Prostate gland (tissue), 2 donors: Measurements from ENCODE around the gene HERC4. TPM values are rescaled to one million over a fixed set of nuclear protein-coding genes. Genes with fewer than 3 reads are reported as not detected.
"Not testable (repeated sequence)": the region's sequence is repeated elsewhere in the genome, so short reads cannot be mapped to it uniquely, and the experiment has no call there.

Experiments
- DNase-seq: peaks from one replicate; pipeline ENCODE4 v3.0.0-alpha.2; 2019; ENCODE audit warnings: low spot score
- H3K27ac ChIP-seq, 2 donors: fragments of 200-600 bp; sonication (generic); 2 replicates each; pipeline ENCODE4 v1.5.1; 2017 to 2019
- H3K27me3 ChIP-seq: fragments of 200-600 bp; sonication (generic); replicated peaks from 2 replicates; pipeline ENCODE4 v1.5.1; 2019; ENCODE audit not compliant: insufficient read depth
- H3K36me3 ChIP-seq, 2 donors: fragments of 200-600 bp; sonication (generic); 1 replicate in 1 of 2; 2 replicates in 1 of 2; pipeline versions ENCODE4 v1.5.1 to v1.8.1; 2017 to 2019
- H3K4me1 ChIP-seq: fragments of 200-600 bp; sonication (generic); replicated peaks from 2 replicates; pipeline ENCODE4 v1.5.1; 2019
- H3K4me3 ChIP-seq, 2 donors: fragments of 200-600 bp; sonication (generic); 2 replicates each; pipeline ENCODE4 v1.5.1; 2017 to 2019
- H3K9me3 ChIP-seq: fragments of 200-600 bp; sonication (generic); 2 replicates; pipeline ENCODE4 v1.5.1; 2017
- POLR2A ChIP-seq: fragments of 450-650 bp; IDR thresholded peaks from one replicate; pipeline ENCODE4 v1.6.1; 2016; ENCODE audit warnings: antibody characterized with exemption, mild to moderate bottlenecking
- POLR2AphosphoS5 ChIP-seq: sonication (generic); formaldehyde crosslinking; IDR thresholded peaks from one replicate; pipeline ENCODE4 v1.6.1; 2017; ENCODE audit warnings: antibody characterized with exemption
- WGBS: methylation state at CpG from one replicate; pipeline ENCODE4 v1.1.5; 2018; 5-methylcytosine and 5-hydroxymethylcytosine counted together
- intact Hi-C: fragments of 100-400 bp; cut with DNase I; formaldehyde crosslinking; loops from one replicate; pipeline ENCODE4 v1.14.2; 2022
- total RNA-seq, 2 donors: library from RNA; depleted of rRNA; stranded (reverse); fragments of >200 nt; gene quantifications; one replicate each; pipeline ENCODE4 v1.1.0, GENCODE V29; 2016
- TF ChIP-seq, protein P1 (sequence below), 4 experiments: fragments of 200-600 bp in 2 of 4; fragments of 450-650 bp in 2 of 4; sonication (generic) in 2 of 4; IDR thresholded peaks; 1 replicate in 3 of 4; 2 replicates in 1 of 4; pipeline ENCODE4 v1.5.1; 2016 to 2019; ENCODE audit warnings: antibody characterized with exemption in 4 of 4, mild to moderate bottlenecking in 2 of 4, moderate library complexity in 2 of 4

HERC4 gene
- total RNA-seq, 2 donors from 2014 or later = 27.7 to 40.6 TPM

DNA sequence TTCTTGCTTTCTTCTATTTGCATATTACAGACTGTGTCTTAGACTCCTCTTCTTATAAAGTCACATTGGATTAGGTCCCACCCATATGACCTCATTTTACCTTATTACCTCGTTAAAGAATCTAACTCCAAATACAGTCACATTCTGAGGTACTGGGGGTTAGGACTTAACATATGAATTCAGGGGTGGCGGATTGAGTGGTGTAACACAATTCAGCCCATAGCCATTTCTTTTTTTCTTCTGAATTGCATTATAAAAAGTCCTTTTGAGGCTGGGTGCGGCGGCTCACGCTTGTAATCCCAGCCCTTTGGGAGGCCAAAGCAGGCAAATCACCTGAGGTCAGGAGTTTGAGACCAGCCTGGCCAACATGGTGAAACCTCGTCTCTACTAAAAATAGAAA lies 6.8 kb upstream of the HERC4 start:
- WGBS = 81% methylated on average over 6 of the region's 6 CpGs

DNA sequence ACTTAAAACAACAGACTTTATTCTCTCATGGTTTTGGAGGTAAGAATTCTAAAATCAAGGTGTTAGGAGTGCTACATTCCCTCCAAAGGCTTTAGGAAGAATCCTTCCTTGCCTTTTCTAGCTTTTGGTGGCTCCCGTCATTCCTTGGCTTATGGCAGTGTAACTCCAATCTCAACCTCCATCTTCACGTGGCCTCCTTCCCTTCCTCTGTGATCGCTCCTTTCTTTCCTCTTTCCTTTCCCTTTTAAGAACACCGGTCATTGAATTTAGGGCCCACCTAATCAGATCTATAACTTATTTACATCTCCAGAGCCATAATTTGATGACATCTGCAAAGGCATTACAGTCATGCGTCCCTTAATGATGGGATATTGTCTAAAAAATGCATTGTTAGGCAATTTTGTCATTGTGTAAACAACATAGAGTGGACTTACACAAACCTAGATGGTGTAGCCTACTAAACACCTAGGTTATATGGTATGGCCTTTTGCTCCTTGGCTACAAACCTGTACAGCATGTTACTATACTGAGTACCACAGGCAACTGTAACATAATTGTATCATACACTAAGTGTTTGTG lies 5.9 kb upstream of the HERC4 start:
- intact Hi-C loops = loop anchor here (5.0 to 10.0 kb wide), 2 partner anchors 76 to 224 kb away; no protein-coding TSS in a partner anchor
- H3K27me3 ChIP-seq = no peaks in the 10 kb centered on the region
- no peak for DNase-seq
- no peaks in the 10 kb centered on the region for H3K36me3 ChIP-seq
- no peaks in the 10 kb centered on the region for H3K9me3 ChIP-seq
- H3K4me3 ChIP-seq = no peak overlapping the region
- 81% methylated on average over 5 of the region's 5 CpGs for WGBS
- TF ChIP-seq POLR2A = no peak
- no peak for TF ChIP-seq POLR2AphosphoS5
- TF ChIP-seq, protein P1, sequence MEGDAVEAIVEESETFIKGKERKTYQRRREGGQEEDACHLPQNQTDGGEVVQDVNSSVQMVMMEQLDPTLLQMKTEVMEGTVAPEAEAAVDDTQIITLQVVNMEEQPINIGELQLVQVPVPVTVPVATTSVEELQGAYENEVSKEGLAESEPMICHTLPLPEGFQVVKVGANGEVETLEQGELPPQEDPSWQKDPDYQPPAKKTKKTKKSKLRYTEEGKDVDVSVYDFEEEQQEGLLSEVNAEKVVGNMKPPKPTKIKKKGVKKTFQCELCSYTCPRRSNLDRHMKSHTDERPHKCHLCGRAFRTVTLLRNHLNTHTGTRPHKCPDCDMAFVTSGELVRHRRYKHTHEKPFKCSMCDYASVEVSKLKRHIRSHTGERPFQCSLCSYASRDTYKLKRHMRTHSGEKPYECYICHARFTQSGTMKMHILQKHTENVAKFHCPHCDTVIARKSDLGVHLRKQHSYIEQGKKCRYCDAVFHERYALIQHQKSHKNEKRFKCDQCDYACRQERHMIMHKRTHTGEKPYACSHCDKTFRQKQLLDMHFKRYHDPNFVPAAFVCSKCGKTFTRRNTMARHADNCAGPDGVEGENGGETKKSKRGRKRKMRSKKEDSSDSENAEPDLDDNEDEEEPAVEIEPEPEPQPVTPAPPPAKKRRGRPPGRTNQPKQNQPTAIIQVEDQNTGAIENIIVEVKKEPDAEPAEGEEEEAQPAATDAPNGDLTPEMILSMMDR (IDR thresholded peaks at IDR 0.05) = no peak
- no peaks in the 10 kb centered on the region for H3K4me1 ChIP-seq
- no peak overlapping the region for H3K27ac ChIP-seq

More for the DNA sequence above, 6.8 kb upstream of the HERC4 start:
- intact Hi-C loops = loop anchor here (5.0 to 10.0 kb wide), 2 partner anchors 75 to 223 kb away; no protein-coding TSS in a partner anchor
- DNase-seq = no peak
- H3K36me3 ChIP-seq = no peaks in the 10 kb centered on the region
- TF ChIP-seq POLR2A = no peak
- TF ChIP-seq, protein P1 (IDR thresholded peaks at IDR 0.05) = no peak
- no peak for TF ChIP-seq POLR2AphosphoS5
- H3K4me1 ChIP-seq = no peaks in the 10 kb centered on the region
- H3K27ac ChIP-seq = no peak overlapping the region
- H3K27me3 ChIP-seq = no peaks in the 10 kb centered on the region
- no peaks in the 10 kb centered on the region for H3K9me3 ChIP-seq
- no peak overlapping the region for H3K4me3 ChIP-seq

DNA sequence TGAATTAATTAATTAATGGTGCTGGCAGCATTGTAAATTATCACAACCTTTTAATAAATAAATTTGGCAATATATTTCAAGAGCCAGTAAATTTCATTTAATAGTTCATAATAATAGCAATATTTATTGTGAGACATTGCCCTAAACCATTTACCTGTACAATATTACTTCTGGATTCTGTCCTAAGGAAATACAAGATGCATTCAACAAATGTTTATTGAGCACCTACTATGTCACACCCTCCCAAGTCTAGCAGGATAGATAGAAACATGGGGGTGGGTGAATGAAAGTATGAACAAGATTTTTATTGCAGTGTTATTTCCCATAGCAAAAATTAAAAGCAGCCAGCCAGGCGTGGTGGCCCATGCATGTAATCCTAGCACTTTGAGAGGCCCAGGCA lies 4.4 kb upstream of the HERC4 start:
- Histone ChIP-seq H3K36me3 (no peaks in the 10 kb centered on the region), H3K4me3 (no peak overlapping the region), H3K27me3 (no peaks in the 10 kb centered on the region), H3K4me1 (no peaks in the 10 kb centered on the region), H3K9me3 (no peaks in the 10 kb centered on the region), H3K27ac (no peak overlapping the region)
- intact Hi-C loops = loop anchor here (10.0 kb wide), 3 partner anchors 195 to 255 kb away; partner anchors contain the start of genes HNRNPH3, PBLD and SIRT1
- DNase-seq = no peak
- TF ChIP-seq, protein P1 (IDR thresholded peaks at IDR 0.05) = no peak
- TF ChIP-seq POLR2AphosphoS5 = no peak
- no peak for TF ChIP-seq POLR2A
- WGBS = 90% methylated on average over 1 of the region's 1 CpG

DNA sequence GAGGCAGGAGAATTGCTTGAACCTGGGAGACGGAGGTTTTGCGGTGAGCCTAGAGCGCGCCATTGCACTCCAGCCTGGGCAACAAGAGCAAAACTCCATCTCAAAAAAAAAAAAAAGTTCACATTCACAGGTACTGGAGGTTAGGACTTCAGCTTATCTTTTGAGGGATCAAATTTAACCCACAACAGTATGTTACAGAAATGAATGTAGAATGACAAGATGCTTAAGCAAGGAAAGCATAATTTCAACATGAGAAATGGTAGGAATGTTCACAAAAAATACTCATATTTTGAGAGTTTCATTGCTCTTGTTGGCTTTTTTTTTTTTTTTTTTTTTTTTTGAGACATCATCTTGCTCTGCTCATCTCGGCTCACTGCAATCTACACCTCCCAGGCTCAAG lies 1.9 kb upstream of the HERC4 start:
- no peak for DNase-seq
- Histone ChIP-seq H3K9me3 (no peaks in the 10 kb centered on the region), H3K36me3 (no peaks in the 10 kb centered on the region), H3K27ac (no peak overlapping the region), H3K27me3 (no peaks in the 10 kb centered on the region), H3K4me1 (no peaks in the 10 kb centered on the region), H3K4me3 (no peak overlapping the region)
- intact Hi-C loops = loop anchor here (10.0 kb wide), 3 partner anchors 192 to 258 kb away; partner anchors contain the start of genes HNRNPH3, PBLD and SIRT1
- TF ChIP-seq, protein P1 (IDR thresholded peaks at IDR 0.05) = no peak
- TF ChIP-seq POLR2AphosphoS5 (no peak), POLR2A (no peak)
- WGBS = 92% methylated on average over 5 of the region's 5 CpGs

DNA sequence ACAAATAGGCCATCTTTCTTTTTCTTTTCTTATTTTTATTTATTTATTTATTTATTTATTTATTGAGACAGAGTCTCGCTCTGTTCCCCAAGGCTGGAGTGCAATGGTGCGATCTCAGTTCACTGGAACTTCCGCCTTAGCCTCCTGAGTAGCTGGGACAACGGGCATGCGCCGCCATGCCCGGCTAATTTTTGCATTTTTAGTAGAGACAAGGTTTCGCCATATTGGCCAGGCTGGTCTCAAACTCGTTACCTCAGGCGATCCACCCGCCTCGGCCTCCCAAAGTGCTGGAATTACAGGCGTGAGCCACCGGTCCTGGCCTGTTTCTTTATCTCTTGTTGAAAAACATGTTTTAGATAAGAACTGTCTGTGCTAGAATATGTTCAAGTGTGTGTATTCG lies 998 bp upstream of the HERC4 start:
- not testable (repeated sequence) for H3K36me3 ChIP-seq, H3K27me3 ChIP-seq, H3K4me1 ChIP-seq, DNase-seq, H3K27ac ChIP-seq, H3K4me3 ChIP-seq, H3K9me3 ChIP-seq
- intact Hi-C loops = loop anchor here (10.0 kb wide), 3 partner anchors 191 to 259 kb away; partner anchors contain the start of genes HNRNPH3, PBLD and SIRT1
- WGBS = 97% methylated on average over 15 of the region's 15 CpGs
